ENCODE measurements around the gene EFEMP2. TPM values are rescaled to one million over a fixed set of nuclear protein-coding genes. Genes with fewer than 3 reads are reported as not detected.

EFEMP2 gene
- total and polyA plus RNA-seq, 10 of the 15 experiments (the other 5 are each of a cell fraction or from before 2014, with no cell fraction given) = 0.24 to 13.2 (median 1.3) TPM; not detected in 1

DNA sequence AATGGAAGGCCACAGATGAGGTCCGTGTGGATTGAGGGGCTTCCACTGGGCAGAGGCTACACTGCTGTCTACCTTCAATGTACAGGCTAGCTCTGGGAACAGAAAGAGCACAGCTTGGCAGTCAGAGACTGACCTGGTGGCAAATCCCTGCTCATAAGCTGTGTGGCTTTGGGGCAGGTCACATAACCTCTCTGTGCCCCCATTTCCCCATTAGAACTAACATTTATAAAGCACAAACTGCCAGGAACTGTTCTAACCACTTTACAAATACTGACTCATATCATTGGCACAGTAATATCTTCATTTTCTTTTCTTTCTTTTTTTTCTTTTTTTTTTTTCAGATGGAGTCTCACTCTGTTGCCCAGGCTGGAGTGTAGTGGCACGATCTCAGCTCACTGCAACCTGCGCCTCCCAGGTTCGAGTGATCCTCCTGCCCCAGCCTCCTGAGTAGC is 24.4 kb upstream of the EFEMP2 start:
- Histone ChIP-seq H3K9ac (ENCODE audit: control insufficient read depth, insufficient read depth, low read length) (no peak overlapping the region), H3K9me3 (replicated peaks; ENCODE audit: control insufficient read depth, insufficient read depth, low read length) (no peaks in the 10 kb centered on the region), H4K20me1 (ENCODE audit: control insufficient read depth, insufficient read depth) (no peaks in the 10 kb centered on the region), H2AFZ (ENCODE audit: control insufficient read depth, low read depth, low read length) (no peak overlapping the region), H3K4me1 (ENCODE audit: control insufficient read depth, insufficient read depth, low read length) (peaks cover 20% of the 10 kb centered on the region), H3K27me3 (replicated peaks in 1 of 2; ENCODE audit: control insufficient read depth in 2 of 2, insufficient read depth in 2 of 2, low read length in 1 of 2) (no peaks in the 10 kb centered on the region), H3K79me2 (ENCODE audit: control insufficient read depth, insufficient read depth, low read length) (peaks cover 31% of the 10 kb centered on the region), H3K27ac (ENCODE audit: control insufficient read depth, insufficient read depth) (no peak overlapping the region), H3K36me3 (ENCODE audit: control insufficient read depth in 2 of 2, insufficient read depth in 2 of 2, low read length in 1 of 2) (no peaks in the 10 kb centered on the region), H3K4me2 (ENCODE audit: control insufficient read depth, insufficient read depth) (no peak overlapping the region), H3K4me3 (no peak overlapping the region)
- BruUV-seq (replicated peaks) = no TSS peak
- no peak for ATAC-seq
- intact Hi-C loops (cut with micrococcal nuclease; ENCODE audit: unreplicated experiment) (loop anchor here (10.0 kb wide), 1 partner anchor 238 kb away; no protein-coding TSS in a partner anchor), in situ Hi-C loops (cut with MboI) (no loop called here)
- TF ChIP-seq NRF1 (conservative IDR thresholded peaks at IDR 0.05; ENCODE audit: low read depth, low read length) (no peak), NFYA (IDR thresholded peaks at IDR 0.05; ENCODE audit: borderline replicate concordance, low read depth, low read length) (no peak), ATF7 (IDR thresholded peaks at IDR 0.05; ENCODE audit: low read depth) (no peak), EP300 (IDR thresholded peaks at IDR 0.05; ENCODE audit: borderline replicate concordance in 1 of 2, control insufficient read depth in 1 of 2, low read depth in 2 of 2, low read length in 2 of 2) (no peak), TARDBP (IDR thresholded peaks at IDR 0.05; ENCODE audit: borderline replicate concordance) (no peak), SIX5 (IDR thresholded peaks at IDR 0.05; ENCODE audit: low read depth, low read length, severe bottlenecking) (no peak), TCF7 (IDR thresholded peaks at IDR 0.05; ENCODE audit: borderline replicate concordance) (no peak), HCFC1 (IDR thresholded peaks at IDR 0.05; ENCODE audit: low read length) (no peak)
- TF ChIP-seq, protein P1, sequence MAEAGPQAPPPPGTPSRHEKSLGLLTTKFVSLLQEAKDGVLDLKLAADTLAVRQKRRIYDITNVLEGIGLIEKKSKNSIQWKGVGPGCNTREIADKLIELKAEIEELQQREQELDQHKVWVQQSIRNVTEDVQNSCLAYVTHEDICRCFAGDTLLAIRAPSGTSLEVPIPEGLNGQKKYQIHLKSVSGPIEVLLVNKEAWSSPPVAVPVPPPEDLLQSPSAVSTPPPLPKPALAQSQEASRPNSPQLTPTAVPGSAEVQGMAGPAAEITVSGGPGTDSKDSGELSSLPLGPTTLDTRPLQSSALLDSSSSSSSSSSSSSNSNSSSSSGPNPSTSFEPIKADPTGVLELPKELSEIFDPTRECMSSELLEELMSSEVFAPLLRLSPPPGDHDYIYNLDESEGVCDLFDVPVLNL (IDR thresholded peaks at IDR 0.05; ENCODE audit: low read depth, low read length) = no peak
- 76% methylated on average over 4 of the region's 4 CpGs for WGBS (ENCODE audit: insufficient coverage, insufficient replicate concordance, low lambda C conversion rate, missing lambda C conversion rate)
- no peak for DNase-seq (ENCODE audit: low read depth, low spot score)
- ChIA-PET SMC1A (ENCODE audit: uncharacterized antibody, unreplicated experiment) (interaction anchor here (1.1 to 1.7 kb wide), 2 partner anchors 9 to 31 kb away, joined by 3 to 6 read pairs; no protein-coding TSS in a partner anchor), CTCF (interaction anchor here (1.1 to 6.5 kb wide), 6 partner anchors 7 to 185 kb away, joined by 3 to 67 read pairs (median 8); partner anchors contain the start of genes CCDC85B, FIBP and KAT5), RAD21 (ENCODE audit: unreplicated experiment) (no interaction called here), POLR2A (interaction anchor here (0.6 to 3.6 kb wide), 6 partner anchors 8 to 259 kb away, joined by 3 to 62 read pairs (median 4); partner anchors contain the start of genes CCDC85B, FIBP and SIPA1)
- no peak for FAIRE-seq

Measured in GM12878 (cell line).